PC-3 (cell line): ENCODE measurements around the gene CSNK1D.

Experiments
- EZH2 ChIP-seq: fragments of 300-600 bp; sonication (generic); IDR thresholded peaks from one replicate; pipeline ENCODE4 v1.6.1; 2017; ENCODE audit warnings: antibody characterized with exemption, mild to moderate bottlenecking, low read length; ENCODE audit not compliant: unreplicated experiment
- EZH2phosphoT487 ChIP-seq: fragments of 300-600 bp; sonication (generic); IDR thresholded peaks from 2 replicates; pipeline ENCODE4 v1.6.1; 2018; ENCODE audit warnings: mild to moderate bottlenecking, antibody characterized with exemption, low read length, borderline replicate concordance
- TF ChIP-seq, protein P1 (sequence below): fragments of 300-600 bp; sonication (generic); conservative IDR thresholded peaks from 2 replicates; pipeline ENCODE4 v1.5.1; 2017; ENCODE audit warnings: antibody characterized with exemption, low read depth, mild to moderate bottlenecking, low read length

DNA sequence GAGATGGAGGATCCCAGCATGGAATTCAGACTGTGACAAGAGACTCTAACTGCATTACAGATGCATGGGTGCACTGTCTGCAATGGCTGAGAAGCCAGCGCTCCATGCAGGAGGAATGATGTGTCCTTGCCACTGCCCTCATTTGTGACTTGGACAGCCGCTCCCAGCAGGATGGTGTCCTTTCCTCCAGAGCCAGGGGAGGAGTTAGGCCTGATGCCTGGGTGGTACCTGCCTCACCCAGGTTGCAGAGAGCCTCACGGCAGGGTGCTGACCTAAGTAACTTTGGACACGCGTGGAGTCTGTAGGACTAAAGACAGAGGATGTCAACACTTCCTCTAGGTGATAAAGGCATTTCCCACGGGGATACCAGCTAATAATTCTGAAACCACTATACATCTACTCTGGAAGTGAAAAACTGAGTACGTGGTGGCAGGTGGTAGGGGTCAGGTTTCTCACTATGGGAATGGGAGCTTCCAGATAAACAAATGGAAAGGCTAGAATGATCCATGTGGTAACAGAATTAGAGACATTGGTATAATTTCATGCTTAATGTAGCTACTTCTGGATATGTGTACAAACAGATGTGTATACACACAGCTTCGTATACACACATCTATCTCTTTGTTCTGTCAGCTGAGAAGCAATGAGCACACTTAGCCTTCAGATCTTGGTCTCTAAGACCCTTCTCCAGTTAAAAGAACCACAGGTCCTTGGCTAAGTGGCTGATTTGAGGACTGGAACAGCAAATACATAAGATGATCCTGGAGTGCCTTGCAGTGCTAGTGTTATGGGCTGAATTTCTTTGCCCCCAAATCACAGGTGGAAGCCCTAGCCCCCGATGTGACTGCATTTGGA, 13.7 kb upstream of the CSNK1D start:
- TF ChIP-seq, protein P1, sequence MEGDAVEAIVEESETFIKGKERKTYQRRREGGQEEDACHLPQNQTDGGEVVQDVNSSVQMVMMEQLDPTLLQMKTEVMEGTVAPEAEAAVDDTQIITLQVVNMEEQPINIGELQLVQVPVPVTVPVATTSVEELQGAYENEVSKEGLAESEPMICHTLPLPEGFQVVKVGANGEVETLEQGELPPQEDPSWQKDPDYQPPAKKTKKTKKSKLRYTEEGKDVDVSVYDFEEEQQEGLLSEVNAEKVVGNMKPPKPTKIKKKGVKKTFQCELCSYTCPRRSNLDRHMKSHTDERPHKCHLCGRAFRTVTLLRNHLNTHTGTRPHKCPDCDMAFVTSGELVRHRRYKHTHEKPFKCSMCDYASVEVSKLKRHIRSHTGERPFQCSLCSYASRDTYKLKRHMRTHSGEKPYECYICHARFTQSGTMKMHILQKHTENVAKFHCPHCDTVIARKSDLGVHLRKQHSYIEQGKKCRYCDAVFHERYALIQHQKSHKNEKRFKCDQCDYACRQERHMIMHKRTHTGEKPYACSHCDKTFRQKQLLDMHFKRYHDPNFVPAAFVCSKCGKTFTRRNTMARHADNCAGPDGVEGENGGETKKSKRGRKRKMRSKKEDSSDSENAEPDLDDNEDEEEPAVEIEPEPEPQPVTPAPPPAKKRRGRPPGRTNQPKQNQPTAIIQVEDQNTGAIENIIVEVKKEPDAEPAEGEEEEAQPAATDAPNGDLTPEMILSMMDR: no peak
- no peak for TF ChIP-seq EZH2
- TF ChIP-seq EZH2phosphoT487: no peak
